ENCODE data around the gene HOXB5.

DNA sequence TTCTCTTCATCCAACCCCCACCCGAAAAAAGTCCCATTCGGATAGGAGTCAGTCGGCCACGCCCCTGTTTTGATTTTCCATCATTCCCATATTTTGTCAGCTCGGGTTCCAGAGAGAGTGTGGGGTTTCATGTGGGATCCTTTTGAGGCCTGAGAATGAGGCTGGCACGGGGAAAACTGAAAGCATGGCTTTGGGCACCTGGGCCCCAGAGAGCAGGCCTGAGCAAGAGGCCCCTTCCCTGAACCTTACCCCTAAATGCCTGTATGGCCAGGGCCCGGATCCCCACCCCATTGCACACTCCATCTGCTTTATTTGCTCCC is 10.9 kb downstream of the HOXB5 start:
- TF ChIP-seq, protein P1, sequence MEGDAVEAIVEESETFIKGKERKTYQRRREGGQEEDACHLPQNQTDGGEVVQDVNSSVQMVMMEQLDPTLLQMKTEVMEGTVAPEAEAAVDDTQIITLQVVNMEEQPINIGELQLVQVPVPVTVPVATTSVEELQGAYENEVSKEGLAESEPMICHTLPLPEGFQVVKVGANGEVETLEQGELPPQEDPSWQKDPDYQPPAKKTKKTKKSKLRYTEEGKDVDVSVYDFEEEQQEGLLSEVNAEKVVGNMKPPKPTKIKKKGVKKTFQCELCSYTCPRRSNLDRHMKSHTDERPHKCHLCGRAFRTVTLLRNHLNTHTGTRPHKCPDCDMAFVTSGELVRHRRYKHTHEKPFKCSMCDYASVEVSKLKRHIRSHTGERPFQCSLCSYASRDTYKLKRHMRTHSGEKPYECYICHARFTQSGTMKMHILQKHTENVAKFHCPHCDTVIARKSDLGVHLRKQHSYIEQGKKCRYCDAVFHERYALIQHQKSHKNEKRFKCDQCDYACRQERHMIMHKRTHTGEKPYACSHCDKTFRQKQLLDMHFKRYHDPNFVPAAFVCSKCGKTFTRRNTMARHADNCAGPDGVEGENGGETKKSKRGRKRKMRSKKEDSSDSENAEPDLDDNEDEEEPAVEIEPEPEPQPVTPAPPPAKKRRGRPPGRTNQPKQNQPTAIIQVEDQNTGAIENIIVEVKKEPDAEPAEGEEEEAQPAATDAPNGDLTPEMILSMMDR (conservative IDR thresholded peaks at IDR 0.05; ENCODE audit: low read depth, low read length), result no peak
- TF ChIP-seq POLR2A (IDR thresholded peaks at IDR 0.05; ENCODE audit: low read depth, low read length) (no peak), SMC3 (IDR thresholded peaks at IDR 0.05; ENCODE audit: low read depth, low read length) (no peak), CEBPB (IDR thresholded peaks at IDR 0.05; ENCODE audit: low read depth, low read length) (no peak), RAD21 (IDR thresholded peaks at IDR 0.05; ENCODE audit: low read length) (no peak), MAZ (IDR thresholded peaks at IDR 0.05; ENCODE audit: borderline replicate concordance, low read depth, low read length) (no peak), MXI1 (IDR thresholded peaks at IDR 0.05; ENCODE audit: borderline replicate concordance, low read depth, low read length) (peak; percentile 29; the same call in 1 of the 2 replicates), FOS (IDR thresholded peaks at IDR 0.05; ENCODE audit: low read depth, low read length) (no peak), MAFK (IDR thresholded peaks at IDR 0.05; ENCODE audit: low read depth, low read length) (no peak), NFE2L2 (IDR thresholded peaks at IDR 0.05; ENCODE audit: low read depth, low read length) (no peak), RCOR1 (IDR thresholded peaks at IDR 0.05; ENCODE audit: insufficient replicate concordance, low read length) (no peak), RFX5 (IDR thresholded peaks at IDR 0.05; ENCODE audit: low read depth, low read length) (no peak)
- TF ChIP-seq, protein P2, sequence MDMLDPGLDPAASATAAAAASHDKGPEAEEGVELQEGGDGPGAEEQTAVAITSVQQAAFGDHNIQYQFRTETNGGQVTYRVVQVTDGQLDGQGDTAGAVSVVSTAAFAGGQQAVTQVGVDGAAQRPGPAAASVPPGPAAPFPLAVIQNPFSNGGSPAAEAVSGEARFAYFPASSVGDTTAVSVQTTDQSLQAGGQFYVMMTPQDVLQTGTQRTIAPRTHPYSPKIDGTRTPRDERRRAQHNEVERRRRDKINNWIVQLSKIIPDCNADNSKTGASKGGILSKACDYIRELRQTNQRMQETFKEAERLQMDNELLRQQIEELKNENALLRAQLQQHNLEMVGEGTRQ (IDR thresholded peaks at IDR 0.05; ENCODE audit: low read depth, low read length), result no peak
- TF ChIP-seq, protein P3, sequence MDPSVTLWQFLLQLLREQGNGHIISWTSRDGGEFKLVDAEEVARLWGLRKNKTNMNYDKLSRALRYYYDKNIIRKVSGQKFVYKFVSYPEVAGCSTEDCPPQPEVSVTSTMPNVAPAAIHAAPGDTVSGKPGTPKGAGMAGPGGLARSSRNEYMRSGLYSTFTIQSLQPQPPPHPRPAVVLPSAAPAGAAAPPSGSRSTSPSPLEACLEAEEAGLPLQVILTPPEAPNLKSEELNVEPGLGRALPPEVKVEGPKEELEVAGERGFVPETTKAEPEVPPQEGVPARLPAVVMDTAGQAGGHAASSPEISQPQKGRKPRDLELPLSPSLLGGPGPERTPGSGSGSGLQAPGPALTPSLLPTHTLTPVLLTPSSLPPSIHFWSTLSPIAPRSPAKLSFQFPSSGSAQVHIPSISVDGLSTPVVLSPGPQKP (IDR thresholded peaks at IDR 0.05; ENCODE audit: borderline replicate concordance, low read depth, low read length), result no peak
